ENCODE results near the gene PIEZO2.
"Not testable (repeated sequence)": the region's sequence is repeated elsewhere in the genome, so short reads cannot be mapped to it uniquely, and the experiment has no call there.

Gene PIEZO2

DNA sequence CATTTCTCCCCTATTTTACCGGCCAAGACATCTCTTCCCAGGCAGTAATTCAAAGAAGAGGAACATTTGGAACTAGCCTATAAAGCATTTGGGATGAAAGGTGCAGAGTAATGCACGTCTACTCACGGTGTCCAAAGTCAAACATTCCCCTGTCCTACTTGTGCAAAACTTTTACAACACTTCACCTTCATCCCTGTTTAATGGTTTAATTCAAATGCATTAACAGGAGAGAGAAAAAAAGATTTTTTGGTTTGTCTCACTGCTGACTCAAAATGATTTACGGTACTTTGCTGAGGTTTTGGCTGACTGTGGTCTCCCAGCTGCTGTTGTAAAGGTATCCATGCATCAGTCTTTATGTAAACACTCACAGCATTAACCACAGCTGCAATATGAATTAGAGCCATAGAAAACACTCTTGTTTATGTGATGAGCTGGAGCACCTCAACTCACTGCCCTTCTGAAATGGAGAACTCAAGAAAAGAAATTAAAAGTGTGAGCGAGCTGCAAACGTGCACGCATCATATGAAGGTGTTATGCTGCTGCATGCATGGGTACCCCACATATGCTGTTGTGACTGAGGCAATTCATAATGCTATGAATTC is 220.5 kb downstream of the PIEZO2 start:
- no peak for TF ChIP-seq TAF1 (IDR thresholded peaks at IDR 0.05; ENCODE audit: borderline replicate concordance, low read depth, low read length)
- no peak for TF ChIP-seq POLR2A (IDR thresholded peaks at IDR 0.05; ENCODE audit: low read depth, low read length)
- TF ChIP-seq POLR2AphosphoS5 (IDR thresholded peaks at IDR 0.05; ENCODE audit: low read depth, low read length): no peak
- DNase-seq (ENCODE audit: insufficient read length) (peak; percentile 29), FAIRE-seq (peak; percentile 88)

- FAIRE-seq: peak; percentile 74
- TF ChIP-seq POLR2A (IDR thresholded peaks at IDR 0.05; ENCODE audit: low read depth, low read length) (no peak), TAF1 (IDR thresholded peaks at IDR 0.05; ENCODE audit: borderline replicate concordance, low read depth, low read length) (no peak), POLR2AphosphoS5 (IDR thresholded peaks at IDR 0.05; ENCODE audit: low read depth, low read length) (no peak; the same call in 1 of the 2 replicates)
- DNase-seq (ENCODE audit: insufficient read length): no peak
Measured at GRCh38 chr18:10928011-10928771, 221.2 kb downstream of the PIEZO2 start.

GRCh38 chr18:10927286-10927992 is 221.9 kb downstream of the PIEZO2 start:
- TF ChIP-seq TAF1 (IDR thresholded peaks at IDR 0.05; ENCODE audit: borderline replicate concordance, low read depth, low read length): no peak
- TF ChIP-seq POLR2A (IDR thresholded peaks at IDR 0.05; ENCODE audit: low read depth, low read length): no peak
- no peak for TF ChIP-seq POLR2AphosphoS5 (IDR thresholded peaks at IDR 0.05; ENCODE audit: low read depth, low read length)
- DNase-seq (ENCODE audit: insufficient read length): no peak
- FAIRE-seq: peak; percentile 5

DNA sequence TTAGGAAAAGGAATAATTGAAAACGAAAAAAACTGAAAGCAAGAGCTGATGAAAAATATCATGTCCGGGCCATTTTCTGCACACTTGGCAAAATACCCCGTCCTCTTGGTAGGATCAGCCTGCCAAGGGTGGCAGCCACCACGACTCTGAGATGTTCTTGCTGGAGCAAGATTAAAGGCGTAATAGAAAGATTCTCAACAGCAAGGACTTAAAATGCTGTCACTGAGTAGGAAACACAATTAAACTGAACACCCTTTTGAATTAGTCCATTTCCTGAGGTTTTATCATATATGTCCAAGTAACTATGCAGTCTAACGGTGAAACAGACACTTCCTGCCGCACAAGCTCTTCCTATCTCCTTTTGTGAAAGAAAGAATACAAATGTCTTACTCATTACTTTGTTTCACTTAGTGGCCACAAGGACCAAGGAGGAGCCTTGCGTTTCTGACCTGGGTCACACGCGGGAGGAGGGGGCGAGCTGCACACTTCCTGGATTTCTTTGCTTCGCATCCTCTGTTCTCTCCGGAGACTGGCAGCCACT is 222.7 kb downstream of the PIEZO2 start:
- no peak for TF ChIP-seq POLR2AphosphoS5 (IDR thresholded peaks at IDR 0.05; ENCODE audit: low read depth, low read length)
- no peak for TF ChIP-seq TAF1 (IDR thresholded peaks at IDR 0.05; ENCODE audit: borderline replicate concordance, low read depth, low read length)
- no peak for TF ChIP-seq POLR2A (IDR thresholded peaks at IDR 0.05; ENCODE audit: low read depth, low read length)
- FAIRE-seq (peak; percentile 77), DNase-seq (ENCODE audit: insufficient read length) (no peak)

DNA sequence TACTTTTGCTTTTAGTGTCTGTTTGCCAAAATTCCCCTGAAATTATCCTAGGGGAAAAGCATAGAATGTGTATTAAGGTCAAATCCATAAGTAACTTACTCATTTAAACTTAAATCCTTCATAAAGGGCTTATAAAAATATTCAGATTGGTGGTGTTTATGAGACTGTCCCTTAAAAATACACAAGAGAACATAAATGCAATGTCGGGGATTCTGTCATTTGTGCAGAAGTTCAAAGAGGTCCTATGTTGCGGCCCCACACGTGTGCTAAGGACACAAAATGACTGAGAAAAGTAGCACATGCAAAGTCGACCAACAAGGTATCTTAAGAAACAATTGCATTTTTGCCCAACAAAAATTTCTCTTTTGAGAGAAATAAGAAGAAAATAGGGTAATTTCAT is 225.1 kb downstream of the PIEZO2 start:
- TF ChIP-seq POLR2AphosphoS5 (IDR thresholded peaks at IDR 0.05; ENCODE audit: low read depth, low read length): no peak
- TF ChIP-seq POLR2A (IDR thresholded peaks at IDR 0.05; ENCODE audit: low read depth, low read length): no peak
- TF ChIP-seq TAF1 (IDR thresholded peaks at IDR 0.05; ENCODE audit: borderline replicate concordance, low read depth, low read length): no peak
- no peak for FAIRE-seq
- no peak for DNase-seq (ENCODE audit: insufficient read length)

GRCh38 chr18:10923551-10924070 is 225.8 kb downstream of the PIEZO2 start:
- no peak for FAIRE-seq
- TF ChIP-seq POLR2A (IDR thresholded peaks at IDR 0.05; ENCODE audit: low read depth, low read length) (no peak), POLR2AphosphoS5 (IDR thresholded peaks at IDR 0.05; ENCODE audit: low read depth, low read length) (no peak), TAF1 (IDR thresholded peaks at IDR 0.05; ENCODE audit: borderline replicate concordance, low read depth, low read length) (no peak)
- no peak for DNase-seq (ENCODE audit: insufficient read length)

DNA sequence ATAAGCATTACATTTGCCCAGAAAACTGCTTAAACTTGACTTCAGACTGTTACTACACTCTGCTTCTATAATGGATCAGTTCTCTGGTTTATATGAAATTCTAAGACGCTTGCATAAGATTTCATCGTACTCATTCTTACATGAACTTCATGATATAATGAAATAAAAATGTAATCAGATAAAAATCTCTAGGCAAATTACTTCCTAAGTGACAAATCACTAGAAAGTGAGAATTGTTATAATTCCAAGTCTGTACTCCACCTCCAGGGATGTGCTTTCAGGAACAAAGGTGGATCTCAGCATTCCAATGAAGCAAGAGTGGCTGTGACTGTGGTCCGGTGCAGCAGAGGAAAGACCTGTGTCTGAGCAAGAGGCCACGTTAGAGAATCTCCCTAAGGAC is 226.2 kb downstream of the PIEZO2 start:
- TF ChIP-seq POLR2AphosphoS5 (IDR thresholded peaks at IDR 0.05; ENCODE audit: low read depth, low read length) (no peak), POLR2A (IDR thresholded peaks at IDR 0.05; ENCODE audit: low read depth, low read length) (no peak), TAF1 (IDR thresholded peaks at IDR 0.05; ENCODE audit: borderline replicate concordance, low read depth, low read length) (no peak)

DNA sequence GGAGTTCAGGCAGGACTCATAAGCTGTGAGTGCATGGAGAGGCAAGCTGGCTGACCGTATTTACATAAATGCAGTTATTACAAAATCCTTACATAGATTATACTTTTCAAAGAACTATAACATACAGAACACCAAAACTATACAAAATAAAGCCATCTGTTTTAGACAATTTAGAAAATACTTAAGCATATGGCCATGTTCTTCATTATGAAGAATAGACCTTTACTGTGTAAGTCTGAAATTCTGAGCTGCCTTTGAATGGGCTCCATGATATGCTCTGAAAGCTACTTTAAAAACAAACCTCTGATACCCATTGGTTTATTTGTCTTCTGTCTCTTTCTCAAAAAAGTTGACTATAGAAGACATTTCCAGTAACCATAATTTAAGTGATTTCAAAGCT is 226.7 kb downstream of the PIEZO2 start:
- not testable (repeated sequence) for DNase-seq (ENCODE audit: insufficient read length); FAIRE-seq

More for the DNA sequence above, 226.2 kb downstream of the PIEZO2 start:
- DNase-seq (ENCODE audit: insufficient read length) (no peak), FAIRE-seq (no peak)

DNA sequence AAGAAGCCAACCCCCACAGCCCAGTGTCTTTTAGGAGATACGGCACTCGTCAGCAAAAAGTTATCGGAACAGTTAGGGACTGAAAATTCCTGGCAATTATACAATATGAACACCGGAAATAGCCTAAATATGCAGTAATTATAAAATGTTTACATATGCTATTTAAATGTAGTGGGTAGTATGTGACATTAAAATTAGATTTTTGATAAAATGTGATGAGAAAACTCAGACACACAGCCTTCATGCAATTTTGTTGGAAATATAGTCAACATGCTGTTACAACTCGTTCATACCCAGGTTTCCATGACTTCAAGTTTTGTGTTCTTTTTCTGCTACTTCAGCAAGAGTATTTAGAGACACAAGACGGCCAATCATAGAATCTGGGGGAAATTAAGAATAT is 229.1 kb downstream of the PIEZO2 start:
- FAIRE-seq; DNase-seq (ENCODE audit: insufficient read length): not testable (repeated sequence)

DNA sequence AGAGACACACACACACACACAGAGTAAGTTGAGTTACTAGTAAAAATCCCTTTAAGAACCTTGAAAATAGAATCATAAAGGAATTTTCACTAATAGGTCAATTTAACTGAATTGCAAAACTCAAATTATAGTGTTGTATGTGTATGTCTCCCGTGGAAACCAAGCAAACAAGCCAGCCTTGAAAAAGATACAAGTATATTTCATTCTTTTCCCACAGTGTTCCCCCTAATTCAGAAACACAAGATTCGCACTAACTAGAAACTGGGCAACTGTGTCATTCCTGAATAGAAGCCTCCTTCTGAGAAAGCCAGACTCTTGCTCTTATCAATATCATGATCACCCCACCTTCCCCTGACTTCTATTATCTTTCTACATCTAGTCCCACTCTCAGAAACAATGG is 229.5 kb downstream of the PIEZO2 start:
- FAIRE-seq: no peak
- TF ChIP-seq POLR2A (IDR thresholded peaks at IDR 0.05; ENCODE audit: low read depth, low read length): no peak
- TF ChIP-seq TAF1 (IDR thresholded peaks at IDR 0.05; ENCODE audit: borderline replicate concordance, low read depth, low read length): no peak
- TF ChIP-seq POLR2AphosphoS5 (IDR thresholded peaks at IDR 0.05; ENCODE audit: low read depth, low read length): no peak
- DNase-seq (ENCODE audit: insufficient read length): no peak

GRCh38 chr18:10916865-10917264 is 232.5 kb downstream of the PIEZO2 start:
- no peak for FAIRE-seq
- no peak for TF ChIP-seq TAF1 (IDR thresholded peaks at IDR 0.05; ENCODE audit: borderline replicate concordance, low read depth, low read length)
- no peak for TF ChIP-seq POLR2AphosphoS5 (IDR thresholded peaks at IDR 0.05; ENCODE audit: low read depth, low read length)
- no peak for TF ChIP-seq POLR2A (IDR thresholded peaks at IDR 0.05; ENCODE audit: low read depth, low read length)
- no peak for DNase-seq (ENCODE audit: insufficient read length)

Measured in GM12892 (cell line).